Esophagus squamous epithelium (tissue), 4 donors: Measurements from ENCODE around the gene SUPT6H.

Experiments used
- POLR2A ChIP-seq, 4 donors: fragments of 450-650 bp; IDR thresholded peaks; one replicate each; pipeline ENCODE4 v1.6.1; 2017; ENCODE audit warnings: antibody characterized with exemption in 4 of 4, mild to moderate bottlenecking in 4 of 4, moderate library complexity in 3 of 4
- TF ChIP-seq, protein P1 (sequence below), 6 experiments: fragments of 450-650 bp in 4 of 6; fragments of 200-600 bp in 2 of 6; sonication (generic) in 2 of 6; IDR thresholded peaks; one replicate each; pipeline ENCODE4 v1.5.1; 2016 to 2019; ENCODE audit warnings: antibody characterized with exemption in 6 of 6, mild to moderate bottlenecking in 4 of 6, moderate library complexity in 4 of 6

DNA sequence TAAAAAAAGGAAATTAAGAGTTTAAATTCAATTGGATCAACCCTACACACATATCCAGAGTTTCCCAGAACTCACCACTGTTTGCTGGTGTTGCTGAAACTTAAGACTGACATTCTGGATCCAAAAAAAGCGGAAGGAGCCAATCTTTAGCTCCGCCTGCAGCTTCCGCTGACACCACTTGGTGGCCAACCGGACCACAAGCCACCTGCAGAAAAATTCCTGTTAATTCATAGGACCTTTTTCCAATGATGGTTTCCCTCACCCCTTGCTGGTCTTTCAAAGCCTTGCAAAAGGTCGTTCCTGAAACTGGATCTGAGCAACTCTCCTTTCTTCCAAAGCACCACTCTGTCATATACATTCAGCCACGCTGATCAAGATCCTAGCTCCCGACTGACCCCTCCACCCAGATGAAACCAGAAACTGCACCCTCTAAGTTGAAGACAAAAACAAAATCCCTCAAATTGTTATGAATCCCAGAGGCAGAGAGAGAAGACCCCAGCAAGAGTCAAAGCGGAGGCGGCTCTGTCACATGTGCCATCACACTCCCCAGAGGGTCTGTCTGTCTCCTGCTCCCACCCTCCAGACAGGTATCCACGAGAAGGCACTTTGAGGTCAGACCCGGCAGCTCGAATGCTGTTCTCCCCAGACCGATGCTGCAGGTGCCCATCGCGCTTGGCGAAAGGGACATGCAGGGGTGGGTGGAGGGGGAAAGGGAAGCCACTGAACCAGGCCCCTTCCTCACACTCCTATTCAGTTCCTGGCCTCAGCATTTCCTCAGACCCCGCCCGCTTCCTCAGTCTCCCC lies 17.8 kb upstream of the SUPT6H start:
- TF ChIP-seq, protein P1, sequence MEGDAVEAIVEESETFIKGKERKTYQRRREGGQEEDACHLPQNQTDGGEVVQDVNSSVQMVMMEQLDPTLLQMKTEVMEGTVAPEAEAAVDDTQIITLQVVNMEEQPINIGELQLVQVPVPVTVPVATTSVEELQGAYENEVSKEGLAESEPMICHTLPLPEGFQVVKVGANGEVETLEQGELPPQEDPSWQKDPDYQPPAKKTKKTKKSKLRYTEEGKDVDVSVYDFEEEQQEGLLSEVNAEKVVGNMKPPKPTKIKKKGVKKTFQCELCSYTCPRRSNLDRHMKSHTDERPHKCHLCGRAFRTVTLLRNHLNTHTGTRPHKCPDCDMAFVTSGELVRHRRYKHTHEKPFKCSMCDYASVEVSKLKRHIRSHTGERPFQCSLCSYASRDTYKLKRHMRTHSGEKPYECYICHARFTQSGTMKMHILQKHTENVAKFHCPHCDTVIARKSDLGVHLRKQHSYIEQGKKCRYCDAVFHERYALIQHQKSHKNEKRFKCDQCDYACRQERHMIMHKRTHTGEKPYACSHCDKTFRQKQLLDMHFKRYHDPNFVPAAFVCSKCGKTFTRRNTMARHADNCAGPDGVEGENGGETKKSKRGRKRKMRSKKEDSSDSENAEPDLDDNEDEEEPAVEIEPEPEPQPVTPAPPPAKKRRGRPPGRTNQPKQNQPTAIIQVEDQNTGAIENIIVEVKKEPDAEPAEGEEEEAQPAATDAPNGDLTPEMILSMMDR (IDR thresholded peaks at IDR 0.05), result peak; percentile 34 to 74 (median 58)
- no peak for TF ChIP-seq POLR2A (IDR thresholded peaks at IDR 0.05)
